ENCODE data around the gene DDN. TPM values are rescaled to one million over a fixed set of nuclear protein-coding genes. Genes with fewer than 3 reads are reported as not detected.

The DDN gene
- total RNA-seq, 1 donor from 2014 or later: 6.4 TPM

GRCh38 chr12:48972213-48972951 is 26.8 kb downstream of the DDN start:
- H3K4me3 Mint-ChIP-seq (ENCODE audit: unreplicated experiment): no peak overlapping the region
- DNase-seq: no peak
- peaks cover 8% of the 10 kb centered on the region for H3K9me3 Mint-ChIP-seq (ENCODE audit: unreplicated experiment)
- no peak overlapping the region for H3K27ac Mint-ChIP-seq (ENCODE audit: unreplicated experiment)
- H3K27me3 Mint-ChIP-seq (ENCODE audit: unreplicated experiment): peaks cover 39% of the 10 kb centered on the region
- no peak for TF ChIP-seq CTCF (IDR thresholded peaks at IDR 0.05; ENCODE audit: partially characterized antibody, unreplicated experiment)
- H3K36me3 Mint-ChIP-seq (ENCODE audit: unreplicated experiment): no peaks in the 10 kb centered on the region
- H3K4me1 Mint-ChIP-seq (ENCODE audit: low read depth, unreplicated experiment): peaks cover 3% of the 10 kb centered on the region

GRCh38 chr12:48970702-48971334 is 28.4 kb downstream of the DDN start:
- DNase-seq: no peak
- H3K4me1 Mint-ChIP-seq (ENCODE audit: low read depth, unreplicated experiment): peaks cover 3% of the 10 kb centered on the region
- no peak overlapping the region for H3K27ac Mint-ChIP-seq (ENCODE audit: unreplicated experiment)
- H3K9me3 Mint-ChIP-seq (ENCODE audit: unreplicated experiment): peaks cover 5% of the 10 kb centered on the region
- TF ChIP-seq CTCF (IDR thresholded peaks at IDR 0.05; ENCODE audit: partially characterized antibody, unreplicated experiment): no peak
- peaks cover 27% of the 10 kb centered on the region for H3K27me3 Mint-ChIP-seq (ENCODE audit: unreplicated experiment)
- peak overlapping the region; percentile 73 for H3K4me3 Mint-ChIP-seq (ENCODE audit: unreplicated experiment)
- no peaks in the 10 kb centered on the region for H3K36me3 Mint-ChIP-seq (ENCODE audit: unreplicated experiment)

GRCh38 chr12:48969833-48970701 is 29.1 kb downstream of the DDN start:
- peak; percentile 65 for DNase-seq
- no peaks in the 10 kb centered on the region for H3K36me3 Mint-ChIP-seq (ENCODE audit: unreplicated experiment)
- peaks cover 22% of the 10 kb centered on the region for H3K27me3 Mint-ChIP-seq (ENCODE audit: unreplicated experiment)
- peaks cover 3% of the 10 kb centered on the region for H3K9me3 Mint-ChIP-seq (ENCODE audit: unreplicated experiment)
- no peak overlapping the region for H3K4me3 Mint-ChIP-seq (ENCODE audit: unreplicated experiment)
- H3K4me1 Mint-ChIP-seq (ENCODE audit: low read depth, unreplicated experiment): peaks cover 3% of the 10 kb centered on the region
- no peak overlapping the region for H3K27ac Mint-ChIP-seq (ENCODE audit: unreplicated experiment)
- TF ChIP-seq CTCF (IDR thresholded peaks at IDR 0.05; ENCODE audit: partially characterized antibody, unreplicated experiment): no peak

GRCh38 chr12:48969160-48969771 is 29.9 kb downstream of the DDN start:
- no peak for DNase-seq
- Mint-ChIP-seq H3K27me3 (ENCODE audit: unreplicated experiment) (peaks cover 19% of the 10 kb centered on the region), H3K4me3 (ENCODE audit: unreplicated experiment) (no peak overlapping the region), H3K36me3 (ENCODE audit: unreplicated experiment) (no peaks in the 10 kb centered on the region), H3K4me1 (ENCODE audit: low read depth, unreplicated experiment) (peaks cover 3% of the 10 kb centered on the region), H3K27ac (ENCODE audit: unreplicated experiment) (no peak overlapping the region), H3K9me3 (ENCODE audit: unreplicated experiment) (peaks cover 3% of the 10 kb centered on the region)
- TF ChIP-seq CTCF (IDR thresholded peaks at IDR 0.05; ENCODE audit: partially characterized antibody, unreplicated experiment): no peak
